Caco-2 (cell line): ENCODE data around the gene TRIO. TPM values are rescaled to one million over a fixed set of nuclear protein-coding genes. Genes with fewer than 3 reads are reported as not detected.

ENCODE experiments used
- BruUV-seq: library from RNA; stranded (reverse); fragments of 400-500 nt; replicated peaks from 2 replicates; lab custom pipeline; 2021; lab: Mats Ljungman, UMichigan
- CTCF ChIA-PET: fragments of 300-600 bp; sonication (Branson Sonifier 250); formaldehyde crosslinking; loops from one replicate; lab custom pipeline; 2022; ENCODE audit warnings: antibody characterized with exemption; lab: Charles Lee
- POLR2A ChIA-PET: fragments of 300-600 bp; sonication (Branson Sonifier 250); formaldehyde crosslinking; loops from one replicate; lab custom pipeline; 2022; ENCODE audit warnings: antibody characterized with exemption; lab: Charles Lee
- DNase-seq, 2 experiments: peaks; one replicate each; pipeline versions ENCODE4 v3.0.0 to v3.0.0-alpha.2; 2020 to 2022
- H3K27me3 ChIP-seq: replicated peaks from 2 replicates; pipeline ENCODE4 v1.6.0; 2011; ENCODE audit warnings: low read length; ENCODE audit not compliant: control insufficient read depth, insufficient read depth
- H3K36me3 ChIP-seq: 2 replicates; pipeline ENCODE4 v1.5.1; 2011; ENCODE audit warnings: low read length; ENCODE audit not compliant: control insufficient read depth, insufficient read depth
- H3K4me1 ChIP-seq: fragments of 250-450 bp; sonication (Bioruptor Pico); 2 replicates; pipeline ENCODE4 v1.5.1; 2020; ENCODE audit warnings: mild to moderate bottlenecking
- H3K4me3 ChIP-seq: 2 replicates; pipeline ENCODE4 v1.5.1; 2011; ENCODE audit warnings: low read depth, mild to moderate bottlenecking, control low read depth, low read length
- H3K9me3 ChIP-seq: fragments of 250-450 bp; sonication (Bioruptor Pico); 2 replicates; pipeline ENCODE4 v1.5.1; 2020; ENCODE audit warnings: mild to moderate bottlenecking, moderate library complexity
- H3K27ac Mint-ChIP-seq: one replicate; pipeline ENCODE4 v1.8.0; 2022; ENCODE audit warnings: mixed read lengths; ENCODE audit not compliant: unreplicated experiment
- H3K27me3 Mint-ChIP-seq: one replicate; pipeline ENCODE4 v1.8.0; 2022; ENCODE audit warnings: mixed read lengths; ENCODE audit not compliant: insufficient read depth, unreplicated experiment
- H3K36me3 Mint-ChIP-seq: one replicate; pipeline ENCODE4 v1.8.0; 2022; ENCODE audit warnings: mild to moderate bottlenecking, mixed read lengths; ENCODE audit not compliant: insufficient read depth, unreplicated experiment
- H3K4me1 Mint-ChIP-seq: one replicate; pipeline ENCODE4 v1.8.0; 2022; ENCODE audit warnings: low read depth, mixed read lengths; ENCODE audit not compliant: unreplicated experiment
- H3K4me3 Mint-ChIP-seq: one replicate; pipeline ENCODE4 v1.8.0; 2022; ENCODE audit warnings: mild to moderate bottlenecking, moderate library complexity, mixed read lengths; ENCODE audit not compliant: unreplicated experiment
- H3K9me3 Mint-ChIP-seq: one replicate; pipeline ENCODE4 v1.8.0; 2022; ENCODE audit warnings: mixed read lengths; ENCODE audit not compliant: unreplicated experiment
- intact Hi-C: fragments of 100-400 bp; cut with micrococcal nuclease; formaldehyde crosslinking; loops from one replicate; pipeline ENCODE4 v1.10.0; 2022; ENCODE audit not compliant: unreplicated experiment
- total RNA-seq: library from RNA; stranded (reverse); gene quantifications from 2 replicates; pipeline ENCODE4 v1.2.3, GENCODE V29; 2022
- TF ChIP-seq, protein P1 (sequence below), 2 experiments: fragments of 200-600 bp in 1 of 2; IDR thresholded peaks; 1 replicate in 1 of 2; 2 replicates in 1 of 2; pipeline versions ENCODE4 v1.5.1 to v1.8.0; 2011 to 2022; ENCODE audit warnings: antibody characterized with exemption in 1 of 2, control low read depth in 1 of 2, inconsistent platforms in 1 of 2, low read depth in 1 of 2, low read length in 1 of 2, mild to moderate bottlenecking in 1 of 2, moderate library complexity in 1 of 2; ENCODE audit not compliant: insufficient read depth in 1 of 2, severe bottlenecking in 1 of 2, unreplicated experiment in 1 of 2

TRIO gene
- total RNA-seq, 1 experiment from 2014 or later, result 92.0 TPM

DNA sequence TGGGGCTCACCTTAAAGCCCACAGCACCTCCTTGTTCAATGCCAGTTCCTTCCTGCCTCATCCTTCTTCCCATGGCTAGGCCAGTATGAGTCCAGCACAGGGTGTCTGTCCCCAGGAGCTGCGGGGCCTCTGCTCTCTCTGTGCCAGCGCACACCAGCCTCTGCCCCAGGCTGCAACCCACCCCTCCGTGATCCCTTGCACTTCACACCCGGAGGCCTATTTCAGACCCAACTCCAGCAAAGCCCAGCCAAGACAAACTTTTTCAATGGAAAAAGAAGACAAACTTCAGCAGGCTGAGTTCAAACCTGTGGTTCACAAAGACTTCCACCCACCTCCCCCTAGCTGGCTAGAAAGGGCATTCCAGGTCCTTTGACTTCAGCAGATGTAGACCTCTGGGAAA is 382.3 kb downstream of the TRIO start:
- Histone ChIP-seq H3K4me3 (no peak overlapping the region), H3K9me3 (no peaks in the 10 kb centered on the region), H3K27me3 (no peaks in the 10 kb centered on the region), H3K36me3 (no peaks in the 10 kb centered on the region), H3K4me1 (no peaks in the 10 kb centered on the region)
- H3K36me3 Mint-ChIP-seq, result no peaks in the 10 kb centered on the region
- no peak overlapping the region for H3K4me3 Mint-ChIP-seq
- BruUV-seq, result no TSS peak
- TF ChIP-seq, protein P1, sequence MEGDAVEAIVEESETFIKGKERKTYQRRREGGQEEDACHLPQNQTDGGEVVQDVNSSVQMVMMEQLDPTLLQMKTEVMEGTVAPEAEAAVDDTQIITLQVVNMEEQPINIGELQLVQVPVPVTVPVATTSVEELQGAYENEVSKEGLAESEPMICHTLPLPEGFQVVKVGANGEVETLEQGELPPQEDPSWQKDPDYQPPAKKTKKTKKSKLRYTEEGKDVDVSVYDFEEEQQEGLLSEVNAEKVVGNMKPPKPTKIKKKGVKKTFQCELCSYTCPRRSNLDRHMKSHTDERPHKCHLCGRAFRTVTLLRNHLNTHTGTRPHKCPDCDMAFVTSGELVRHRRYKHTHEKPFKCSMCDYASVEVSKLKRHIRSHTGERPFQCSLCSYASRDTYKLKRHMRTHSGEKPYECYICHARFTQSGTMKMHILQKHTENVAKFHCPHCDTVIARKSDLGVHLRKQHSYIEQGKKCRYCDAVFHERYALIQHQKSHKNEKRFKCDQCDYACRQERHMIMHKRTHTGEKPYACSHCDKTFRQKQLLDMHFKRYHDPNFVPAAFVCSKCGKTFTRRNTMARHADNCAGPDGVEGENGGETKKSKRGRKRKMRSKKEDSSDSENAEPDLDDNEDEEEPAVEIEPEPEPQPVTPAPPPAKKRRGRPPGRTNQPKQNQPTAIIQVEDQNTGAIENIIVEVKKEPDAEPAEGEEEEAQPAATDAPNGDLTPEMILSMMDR (IDR thresholded peaks at IDR 0.05; ENCODE audit: insufficient read depth in 1 of 2, low read depth in 1 of 2, low read length in 1 of 2, severe bottlenecking in 1 of 2, unreplicated experiment in 1 of 2), result no peak
- DNase-seq, result no peak
- no peaks in the 10 kb centered on the region for H3K27me3 Mint-ChIP-seq
- H3K4me1 Mint-ChIP-seq, result no peaks in the 10 kb centered on the region
- ChIA-PET POLR2A (no interaction called here), CTCF (interaction anchor here (0.6 kb wide), 1 partner anchor 536 kb away, joined by 9 read pairs; no protein-coding TSS in a partner anchor)
- intact Hi-C loops, result no loop called here
- no peaks in the 10 kb centered on the region for H3K9me3 Mint-ChIP-seq
- no peak overlapping the region for H3K27ac Mint-ChIP-seq

DNA sequence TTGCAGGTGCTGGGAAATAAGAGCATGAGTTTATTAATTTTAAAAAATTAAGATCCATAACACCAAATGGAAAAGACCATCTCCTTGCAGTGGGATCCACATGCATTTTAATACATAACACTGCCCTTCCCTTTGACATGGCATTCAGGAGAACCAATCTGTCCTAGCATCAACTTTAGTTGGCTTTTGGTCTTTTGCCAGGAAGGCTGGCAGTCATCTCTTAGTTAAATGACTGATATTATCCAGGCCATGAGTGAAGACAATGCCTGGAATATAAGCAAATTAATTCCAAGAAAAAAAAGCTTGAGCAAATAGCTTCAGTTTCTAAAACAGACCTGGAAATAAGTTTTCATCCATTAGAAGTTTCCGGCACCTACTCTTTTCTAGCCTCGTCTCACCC is 383.4 kb downstream of the TRIO start:
- Histone ChIP-seq H3K4me3 (no peak overlapping the region), H3K9me3 (no peaks in the 10 kb centered on the region), H3K36me3 (no peaks in the 10 kb centered on the region), H3K27me3 (no peaks in the 10 kb centered on the region), H3K4me1 (no peaks in the 10 kb centered on the region)
- ChIA-PET CTCF (no interaction called here), POLR2A (no interaction called here)
- intact Hi-C loops, result no loop called here
- Mint-ChIP-seq H3K27ac (no peak overlapping the region), H3K4me3 (no peak overlapping the region), H3K36me3 (no peaks in the 10 kb centered on the region), H3K4me1 (no peaks in the 10 kb centered on the region), H3K27me3 (no peaks in the 10 kb centered on the region), H3K9me3 (no peaks in the 10 kb centered on the region)
- DNase-seq, result no peak
- TF ChIP-seq, protein P1 (IDR thresholded peaks at IDR 0.05; ENCODE audit: insufficient read depth in 1 of 2, low read depth in 1 of 2, low read length in 1 of 2, severe bottlenecking in 1 of 2, unreplicated experiment in 1 of 2), result no peak
- no TSS peak for BruUV-seq

DNA sequence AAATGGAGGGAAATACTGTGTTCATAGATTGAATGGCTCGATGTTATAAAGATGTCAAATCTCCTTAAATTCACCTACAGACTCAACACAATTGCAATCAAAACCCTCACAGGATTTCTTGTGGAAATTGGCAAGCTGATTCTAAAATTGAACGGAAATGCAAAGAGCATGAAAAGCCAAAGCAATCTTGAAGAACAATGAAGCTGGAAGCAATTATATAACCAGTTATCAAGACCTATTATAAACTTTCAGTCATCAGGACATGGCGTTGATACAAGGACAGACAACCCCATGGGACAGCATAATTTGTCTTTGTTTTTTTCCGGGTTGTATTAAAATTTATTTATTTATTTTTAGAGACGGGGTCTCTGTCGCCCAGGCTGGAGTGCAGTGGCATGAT is 385.0 kb downstream of the TRIO start:
- no peak overlapping the region for H3K27ac Mint-ChIP-seq
- intact Hi-C loops, result no loop called here
- POLR2A ChIA-PET, result no interaction called here

More for the DNA sequence above, 385.0 kb downstream of the TRIO start:
- Mint-ChIP-seq H3K4me1 (no peaks in the 10 kb centered on the region), H3K4me3 (no peak overlapping the region), H3K27me3 (no peaks in the 10 kb centered on the region), H3K36me3 (no peaks in the 10 kb centered on the region), H3K9me3 (no peaks in the 10 kb centered on the region)
- Histone ChIP-seq H3K36me3 (no peaks in the 10 kb centered on the region), H3K4me1 (no peaks in the 10 kb centered on the region), H3K4me3 (no peak overlapping the region), H3K27me3 (no peaks in the 10 kb centered on the region), H3K9me3 (no peaks in the 10 kb centered on the region)
- DNase-seq, result no peak
- TF ChIP-seq, protein P1 (IDR thresholded peaks at IDR 0.05; ENCODE audit: insufficient read depth in 1 of 2, low read depth in 1 of 2, low read length in 1 of 2, severe bottlenecking in 1 of 2, unreplicated experiment in 1 of 2), result no peak
- BruUV-seq, result no TSS peak
- CTCF ChIA-PET, result no interaction called here
